H1 (cell line): ENCODE data around the gene TSHZ2. TPM values are rescaled to one million over a fixed set of nuclear protein-coding genes. Genes with fewer than 3 reads are reported as not detected.

Experiments
- GTF2F1 ChIP-seq: IDR thresholded peaks from 2 replicates; pipeline ENCODE4 v1.6.1; 2012; ENCODE audit warnings: low read depth, low read length, improper control_type of control experiment, borderline replicate concordance
- PHF8 ChIP-seq: fragments of 200-600 bp; sonication (generic); conservative IDR thresholded peaks from 2 replicates; pipeline ENCODE4 v1.7.1; 2012; ENCODE audit warnings: low read depth, mild to moderate bottlenecking, inconsistent platforms, low read length, moderate library complexity
- POLR2A ChIP-seq, 2 experiments: IDR thresholded peaks; 1 replicate in 1 of 2; 2 replicates in 1 of 2; pipeline ENCODE4 v1.6.1; 2011; ENCODE audit warnings: low read depth in 2 of 2, low read length in 2 of 2, mild to moderate bottlenecking in 2 of 2; ENCODE audit errors: control extremely low read depth in 1 of 2
- RNF2 ChIP-seq: fragments of 200-900, 300-1000 bp; sonication (generic); IDR thresholded peaks from 2 replicates; pipeline ENCODE4 v1.7.1; 2016; ENCODE audit warnings: borderline replicate concordance, low read depth, mild to moderate bottlenecking, antibody characterized with exemption, low read length; ENCODE audit not compliant: poor library complexity, severe bottlenecking; ENCODE audit errors: missing control alignments
- RXRA ChIP-seq: IDR thresholded peaks from 2 replicates; pipeline ENCODE4 v1.6.1; 2011; ENCODE audit warnings: low read depth, mild to moderate bottlenecking, low read length, moderate library complexity; ENCODE audit not compliant: insufficient read depth
- polyA plus RNA-seq, 7 experiments: library from polyadenylated mRNA; depleted of rRNA in 3 of 7; stranded (reverse) in 5 of 7; unstranded in 2 of 7; fragments of >200 nt in 5 of 7; fragments of 200-250 nt in 2 of 7; gene quantifications; 1 replicate in 5 of 7; 2 replicates in 1 of 7; 4 replicates in 1 of 7; pipeline versions ENCODE4 v1.2.1 to v1.2.3, GENCODE V29; 2011 to 2013; ENCODE audit warnings: missing spikeins in 2 of 7, mixed read lengths in 2 of 7
- total RNA-seq: library from RNA; stranded (reverse); fragmentation: NEBNext Ultra II Directional; extraction: Animal tissue kit (Norgen Biotek cat#: 25700); gene quantifications from 2 replicates; pipeline ENCODE4 v1.2.1, GENCODE V29; 2021
- TF ChIP-seq, protein P1 (sequence below): fragments of 300-600 bp; sonication (generic); IDR thresholded peaks from 2 replicates; pipeline ENCODE4 v1.7.1; 2012; ENCODE audit warnings: low read length, moderate library complexity, mild to moderate bottlenecking, inconsistent platforms; ENCODE audit not compliant: insufficient replicate concordance
- TF ChIP-seq, protein P2 (sequence below): IDR thresholded peaks from 2 replicates; pipeline ENCODE4 v1.6.1; 2011; ENCODE audit warnings: low read length, improper control_type of control experiment

TSHZ2 gene
- total and polyA plus RNA-seq, 2 of the 8 experiments (the other 6 are each of a cell fraction or from before 2014, with no cell fraction given) = 0.14 to 0.30 TPM

DNA sequence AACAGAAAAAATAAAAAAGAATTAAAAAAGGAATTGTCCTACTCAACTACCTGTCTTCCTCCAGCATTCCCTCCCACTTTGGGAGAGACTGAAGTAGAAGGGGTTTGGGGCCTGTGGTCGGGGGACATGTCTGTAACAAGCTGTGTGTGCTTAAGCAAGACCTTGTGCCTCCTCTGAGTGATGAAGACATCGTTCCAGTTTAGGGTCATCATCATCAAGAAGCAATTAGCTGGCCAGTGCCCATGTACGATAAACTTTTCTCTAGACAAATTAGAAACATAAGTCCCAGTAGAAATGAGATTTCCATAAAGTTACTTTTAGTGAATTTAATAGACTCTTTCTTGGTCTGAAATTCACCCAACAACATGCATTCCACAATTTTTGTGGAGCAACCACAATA, 348.5 kb downstream of the TSHZ2 start (continued):
- TF ChIP-seq, protein P1, sequence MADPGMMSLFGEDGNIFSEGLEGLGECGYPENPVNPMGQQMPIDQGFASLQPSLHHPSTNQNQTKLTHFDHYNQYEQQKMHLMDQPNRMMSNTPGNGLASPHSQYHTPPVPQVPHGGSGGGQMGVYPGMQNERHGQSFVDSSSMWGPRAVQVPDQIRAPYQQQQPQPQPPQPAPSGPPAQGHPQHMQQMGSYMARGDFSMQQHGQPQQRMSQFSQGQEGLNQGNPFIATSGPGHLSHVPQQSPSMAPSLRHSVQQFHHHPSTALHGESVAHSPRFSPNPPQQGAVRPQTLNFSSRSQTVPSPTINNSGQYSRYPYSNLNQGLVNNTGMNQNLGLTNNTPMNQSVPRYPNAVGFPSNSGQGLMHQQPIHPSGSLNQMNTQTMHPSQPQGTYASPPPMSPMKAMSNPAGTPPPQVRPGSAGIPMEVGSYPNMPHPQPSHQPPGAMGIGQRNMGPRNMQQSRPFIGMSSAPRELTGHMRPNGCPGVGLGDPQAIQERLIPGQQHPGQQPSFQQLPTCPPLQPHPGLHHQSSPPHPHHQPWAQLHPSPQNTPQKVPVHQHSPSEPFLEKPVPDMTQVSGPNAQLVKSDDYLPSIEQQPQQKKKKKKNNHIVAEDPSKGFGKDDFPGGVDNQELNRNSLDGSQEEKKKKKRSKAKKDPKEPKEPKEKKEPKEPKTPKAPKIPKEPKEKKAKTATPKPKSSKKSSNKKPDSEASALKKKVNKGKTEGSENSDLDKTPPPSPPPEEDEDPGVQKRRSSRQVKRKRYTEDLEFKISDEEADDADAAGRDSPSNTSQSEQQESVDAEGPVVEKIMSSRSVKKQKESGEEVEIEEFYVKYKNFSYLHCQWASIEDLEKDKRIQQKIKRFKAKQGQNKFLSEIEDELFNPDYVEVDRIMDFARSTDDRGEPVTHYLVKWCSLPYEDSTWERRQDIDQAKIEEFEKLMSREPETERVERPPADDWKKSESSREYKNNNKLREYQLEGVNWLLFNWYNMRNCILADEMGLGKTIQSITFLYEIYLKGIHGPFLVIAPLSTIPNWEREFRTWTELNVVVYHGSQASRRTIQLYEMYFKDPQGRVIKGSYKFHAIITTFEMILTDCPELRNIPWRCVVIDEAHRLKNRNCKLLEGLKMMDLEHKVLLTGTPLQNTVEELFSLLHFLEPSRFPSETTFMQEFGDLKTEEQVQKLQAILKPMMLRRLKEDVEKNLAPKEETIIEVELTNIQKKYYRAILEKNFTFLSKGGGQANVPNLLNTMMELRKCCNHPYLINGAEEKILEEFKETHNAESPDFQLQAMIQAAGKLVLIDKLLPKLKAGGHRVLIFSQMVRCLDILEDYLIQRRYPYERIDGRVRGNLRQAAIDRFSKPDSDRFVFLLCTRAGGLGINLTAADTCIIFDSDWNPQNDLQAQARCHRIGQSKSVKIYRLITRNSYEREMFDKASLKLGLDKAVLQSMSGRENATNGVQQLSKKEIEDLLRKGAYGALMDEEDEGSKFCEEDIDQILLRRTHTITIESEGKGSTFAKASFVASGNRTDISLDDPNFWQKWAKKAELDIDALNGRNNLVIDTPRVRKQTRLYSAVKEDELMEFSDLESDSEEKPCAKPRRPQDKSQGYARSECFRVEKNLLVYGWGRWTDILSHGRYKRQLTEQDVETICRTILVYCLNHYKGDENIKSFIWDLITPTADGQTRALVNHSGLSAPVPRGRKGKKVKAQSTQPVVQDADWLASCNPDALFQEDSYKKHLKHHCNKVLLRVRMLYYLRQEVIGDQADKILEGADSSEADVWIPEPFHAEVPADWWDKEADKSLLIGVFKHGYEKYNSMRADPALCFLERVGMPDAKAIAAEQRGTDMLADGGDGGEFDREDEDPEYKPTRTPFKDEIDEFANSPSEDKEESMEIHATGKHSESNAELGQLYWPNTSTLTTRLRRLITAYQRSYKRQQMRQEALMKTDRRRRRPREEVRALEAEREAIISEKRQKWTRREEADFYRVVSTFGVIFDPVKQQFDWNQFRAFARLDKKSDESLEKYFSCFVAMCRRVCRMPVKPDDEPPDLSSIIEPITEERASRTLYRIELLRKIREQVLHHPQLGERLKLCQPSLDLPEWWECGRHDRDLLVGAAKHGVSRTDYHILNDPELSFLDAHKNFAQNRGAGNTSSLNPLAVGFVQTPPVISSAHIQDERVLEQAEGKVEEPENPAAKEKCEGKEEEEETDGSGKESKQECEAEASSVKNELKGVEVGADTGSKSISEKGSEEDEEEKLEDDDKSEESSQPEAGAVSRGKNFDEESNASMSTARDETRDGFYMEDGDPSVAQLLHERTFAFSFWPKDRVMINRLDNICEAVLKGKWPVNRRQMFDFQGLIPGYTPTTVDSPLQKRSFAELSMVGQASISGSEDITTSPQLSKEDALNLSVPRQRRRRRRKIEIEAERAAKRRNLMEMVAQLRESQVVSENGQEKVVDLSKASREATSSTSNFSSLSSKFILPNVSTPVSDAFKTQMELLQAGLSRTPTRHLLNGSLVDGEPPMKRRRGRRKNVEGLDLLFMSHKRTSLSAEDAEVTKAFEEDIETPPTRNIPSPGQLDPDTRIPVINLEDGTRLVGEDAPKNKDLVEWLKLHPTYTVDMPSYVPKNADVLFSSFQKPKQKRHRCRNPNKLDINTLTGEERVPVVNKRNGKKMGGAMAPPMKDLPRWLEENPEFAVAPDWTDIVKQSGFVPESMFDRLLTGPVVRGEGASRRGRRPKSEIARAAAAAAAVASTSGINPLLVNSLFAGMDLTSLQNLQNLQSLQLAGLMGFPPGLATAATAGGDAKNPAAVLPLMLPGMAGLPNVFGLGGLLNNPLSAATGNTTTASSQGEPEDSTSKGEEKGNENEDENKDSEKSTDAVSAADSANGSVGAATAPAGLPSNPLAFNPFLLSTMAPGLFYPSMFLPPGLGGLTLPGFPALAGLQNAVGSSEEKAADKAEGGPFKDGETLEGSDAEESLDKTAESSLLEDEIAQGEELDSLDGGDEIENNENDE = no peak
- TF ChIP-seq POLR2A (IDR thresholded peaks at IDR 0.05; ENCODE audit: control extremely low read depth in 1 of 2, low read depth in 2 of 2, low read length in 2 of 2) (no peak), RNF2 (no peak), GTF2F1 (no peak), PHF8 (no peak), RXRA (no peak)
- TF ChIP-seq, protein P2, sequence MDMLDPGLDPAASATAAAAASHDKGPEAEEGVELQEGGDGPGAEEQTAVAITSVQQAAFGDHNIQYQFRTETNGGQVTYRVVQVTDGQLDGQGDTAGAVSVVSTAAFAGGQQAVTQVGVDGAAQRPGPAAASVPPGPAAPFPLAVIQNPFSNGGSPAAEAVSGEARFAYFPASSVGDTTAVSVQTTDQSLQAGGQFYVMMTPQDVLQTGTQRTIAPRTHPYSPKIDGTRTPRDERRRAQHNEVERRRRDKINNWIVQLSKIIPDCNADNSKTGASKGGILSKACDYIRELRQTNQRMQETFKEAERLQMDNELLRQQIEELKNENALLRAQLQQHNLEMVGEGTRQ = no peak
